AG09309 (cell line): ENCODE measurements around the gene DTNBP1.

ENCODE experiments used
- DNase-seq: peaks from one replicate; pipeline ENCODE4 v3.0.0-alpha.2; 2010; ENCODE audit warnings: low read depth
- H3K4me3 ChIP-seq: 2 replicates; pipeline ENCODE4 v1.5.1; 2011; ENCODE audit warnings: mild to moderate bottlenecking, low read depth, low read length, moderate library complexity; ENCODE audit not compliant: control insufficient read depth
- CTCF ChIP-seq: IDR thresholded peaks from 2 replicates; pipeline ENCODE4 v1.5.1; 2011; ENCODE audit warnings: mild to moderate bottlenecking, low read depth, low read length, inconsistent platforms; ENCODE audit not compliant: insufficient read depth, control insufficient read depth; ENCODE audit errors: missing control alignments

DTNBP1 gene

GRCh38 chr6:15480525-15480924 lies 182.3 kb downstream of the DTNBP1 start:
- no peak for TF ChIP-seq CTCF
- H3K4me3 ChIP-seq: no peak overlapping the region
- no peak for DNase-seq

GRCh38 chr6:15479761-15480160 lies 183.1 kb downstream of the DTNBP1 start:
- no peak overlapping the region for H3K4me3 ChIP-seq
- no peak for DNase-seq
- TF ChIP-seq CTCF: no peak

GRCh38 chr6:15477746-15478145 lies 185.1 kb downstream of the DTNBP1 start:
- DNase-seq: no peak
- no peak for TF ChIP-seq CTCF
- no peak overlapping the region for H3K4me3 ChIP-seq

- no peak overlapping the region for H3K4me3 ChIP-seq
- DNase-seq: no peak
- no peak for TF ChIP-seq CTCF
Measured at GRCh38 chr6:15476631-15477380, 186.0 kb downstream of the DTNBP1 start.

GRCh38 chr6:15475872-15476271 lies 187.0 kb downstream of the DTNBP1 start:
- no peak overlapping the region for H3K4me3 ChIP-seq
- TF ChIP-seq CTCF: no peak
- DNase-seq: no peak

- no peak overlapping the region for H3K4me3 ChIP-seq
- no peak for TF ChIP-seq CTCF
- DNase-seq: no peak
Measured at GRCh38 chr6:15475261-15475660, 187.6 kb downstream of the DTNBP1 start.
